Hepatocyte (in vitro differentiated cells): ENCODE measurements around the gene CHRNA4. TPM values are rescaled to one million over a fixed set of nuclear protein-coding genes. Genes with fewer than 3 reads are reported as not detected.

Experiments used
- DNase-seq: peaks from one replicate; pipeline ENCODE4 v3.0.0-alpha.2; 2016; ENCODE audit warnings: low spot score
- H2AFZ ChIP-seq: fragments of 200-600 bp; sonication (generic); 2 replicates; pipeline ENCODE4 v1.6.0; 2016; ENCODE audit warnings: antibody characterized with exemption, mild to moderate bottlenecking
- H3K27ac ChIP-seq: fragments of 200-600 bp; sonication (generic); 2 replicates; pipeline ENCODE4 v1.5.1; 2016; ENCODE audit warnings: mild to moderate bottlenecking
- H3K27me3 ChIP-seq: fragments of 200-600 bp; sonication (generic); 2 replicates; pipeline ENCODE4 v1.6.1; 2016
- H3K36me3 ChIP-seq: fragments of 200-600 bp; sonication (generic); replicated peaks from 2 replicates; pipeline ENCODE4 v1.5.1; 2016; ENCODE audit warnings: low read depth; ENCODE audit not compliant: insufficient read depth
- H3K4me1 ChIP-seq: fragments of 200-600 bp; sonication (generic); 2 replicates; pipeline ENCODE4 v1.5.1; 2016; ENCODE audit warnings: mild to moderate bottlenecking, moderate library complexity; ENCODE audit not compliant: insufficient read depth
- H3K4me2 ChIP-seq: fragments of 200-600 bp; sonication (generic); 2 replicates; pipeline ENCODE4 v1.6.0; 2016
- H3K4me3 ChIP-seq: fragments of 200-600 bp; sonication (generic); 2 replicates; pipeline ENCODE4 v1.5.1; 2016; ENCODE audit warnings: mild to moderate bottlenecking
- H3K79me2 ChIP-seq: fragments of 200-600 bp; sonication (generic); 2 replicates; pipeline ENCODE4 v1.6.0; 2017; ENCODE audit warnings: mild to moderate bottlenecking
- H3K9me2 ChIP-seq: fragments of 200-600 bp; sonication (generic); replicated peaks from 2 replicates; pipeline ENCODE4 v1.6.0; 2017; ENCODE audit warnings: mild to moderate bottlenecking; ENCODE audit not compliant: insufficient read depth
- H3K9me3 ChIP-seq: fragments of 200-600 bp; sonication (generic); 2 replicates; pipeline ENCODE4 v1.5.1; 2016; ENCODE audit warnings: low read depth, mild to moderate bottlenecking
- H4K20me1 ChIP-seq: fragments of 200-600 bp; sonication (generic); 2 replicates; pipeline ENCODE4 v1.6.0; 2016; ENCODE audit warnings: mild to moderate bottlenecking; ENCODE audit not compliant: insufficient read depth, poor library complexity, severe bottlenecking
- CTCF ChIP-seq: fragments of 200-600 bp; sonication (generic); IDR thresholded peaks from 2 replicates; pipeline ENCODE4 v1.5.1; 2016; ENCODE audit warnings: antibody characterized with exemption, mild to moderate bottlenecking; ENCODE audit not compliant: poor library complexity
- EZH2 ChIP-seq: fragments of 200-600 bp; sonication (generic); IDR thresholded peaks from 2 replicates; pipeline ENCODE4 v1.6.1; 2016; ENCODE audit warnings: antibody characterized with exemption, mild to moderate bottlenecking, borderline replicate concordance
- EZH2phosphoT487 ChIP-seq: fragments of 200-600 bp; sonication (generic); IDR thresholded peaks from one replicate; pipeline ENCODE4 v1.6.1; 2018; ENCODE audit warnings: antibody characterized with exemption, mild to moderate bottlenecking, low read depth, moderate library complexity; ENCODE audit not compliant: unreplicated experiment, severe bottlenecking
- WGBS: methylation state at CpG from one replicate; pipeline ENCODE4 v1.1.6; 2016; ENCODE audit warnings: low lambda C conversion rate; ENCODE audit errors: missing lambda C conversion rate; 5-methylcytosine and 5-hydroxymethylcytosine counted together
- polyA plus RNA-seq: library from polyadenylated mRNA; unstranded; fragments of >200 nt; fragmentation: Nextera tagmentation; extraction: Ambion mirVana; gene quantifications from 2 replicates; pipeline ENCODE4 v1.2.1, GENCODE V29; 2016
- total RNA-seq: library from RNA; depleted of rRNA; stranded (reverse); fragments of >200 nt; gene quantifications from 2 replicates; pipeline ENCODE4 v1.2.3, GENCODE V29; 2014

The CHRNA4 gene
- total and polyA plus RNA-seq, 2 experiments from 2014 or later, result 0.25 TPM; not detected in 1

- DNase-seq, result no peak
- Histone ChIP-seq H3K4me1 (no peaks in the 10 kb centered on the region), H3K9me2 (no peaks in the 10 kb centered on the region), H3K9me3 (no peaks in the 10 kb centered on the region), H3K27ac (no peak overlapping the region), H3K4me3 (no peak overlapping the region), H2AFZ (no peak overlapping the region), H3K4me2 (no peak overlapping the region), H4K20me1 (no peaks in the 10 kb centered on the region), H3K27me3 (no peaks in the 10 kb centered on the region), H3K79me2 (no peaks in the 10 kb centered on the region), H3K36me3 (no peaks in the 10 kb centered on the region)
- WGBS, result 95% methylated on average over 28 of the region's 29 CpGs
- TF ChIP-seq EZH2, result no peak
- TF ChIP-seq CTCF, result no peak
- no peak for TF ChIP-seq EZH2phosphoT487
Measured at GRCh38 chr20:63348828-63349515, 12.2 kb downstream of the CHRNA4 start.

GRCh38 chr20:63347950-63348827, 13.0 kb downstream of the CHRNA4 start:
- no peak for DNase-seq
- no peak overlapping the region for H3K4me3 ChIP-seq
- no peaks in the 10 kb centered on the region for H3K9me3 ChIP-seq
- no peaks in the 10 kb centered on the region for H4K20me1 ChIP-seq
- H3K4me1 ChIP-seq, result no peaks in the 10 kb centered on the region
- H3K27ac ChIP-seq, result no peak overlapping the region
- 88% methylated on average over 37 of the region's 46 CpGs for WGBS
- no peaks in the 10 kb centered on the region for H3K79me2 ChIP-seq
- H3K9me2 ChIP-seq, result no peaks in the 10 kb centered on the region
- H3K27me3 ChIP-seq, result no peaks in the 10 kb centered on the region
- H2AFZ ChIP-seq, result no peak overlapping the region
- no peak overlapping the region for H3K4me2 ChIP-seq
- TF ChIP-seq EZH2 (no peak), CTCF (no peak), EZH2phosphoT487 (no peak)
- no peaks in the 10 kb centered on the region for H3K36me3 ChIP-seq

- Histone ChIP-seq H3K27ac (no peak overlapping the region), H3K9me2 (no peaks in the 10 kb centered on the region), H4K20me1 (no peaks in the 10 kb centered on the region), H3K79me2 (no peaks in the 10 kb centered on the region), H3K9me3 (no peaks in the 10 kb centered on the region), H3K27me3 (no peaks in the 10 kb centered on the region), H3K4me2 (no peak overlapping the region), H3K4me3 (no peak overlapping the region), H2AFZ (no peak overlapping the region), H3K36me3 (no peaks in the 10 kb centered on the region), H3K4me1 (no peaks in the 10 kb centered on the region)
- no peak for DNase-seq
- TF ChIP-seq EZH2phosphoT487 (no peak), EZH2 (no peak), CTCF (no peak)
- WGBS, result 89% methylated on average over 32 of the region's 33 CpGs
Measured at GRCh38 chr20:63347081-63347741, 13.9 kb downstream of the CHRNA4 start.
